IMR-90 (cell line): ENCODE results near the gene MIER1. TPM values are rescaled to one million over a fixed set of nuclear protein-coding genes. Genes with fewer than 3 reads are reported as not detected.

Source experiments
- ATAC-seq: fragments of 200-7000 bp; cut with Tn5 transposase; 2 replicates; pipeline ENCODE4 v1.9.1; 2020; ENCODE audit warnings: low read depth, mild to moderate bottlenecking, moderate library complexity
- BruUV-seq: library from RNA; stranded (reverse); fragments of 400-500 nt; replicated peaks from 2 replicates; lab custom pipeline; 2021; lab: Mats Ljungman, UMichigan
- CTCF ChIA-PET: fragments of 300-600 bp; formaldehyde crosslinking; extraction: SDS; loops from one replicate; lab custom pipeline; 2021; ENCODE audit warnings: antibody characterized with exemption; lab: Yijun Ruan, JAX
- POLR2A ChIA-PET: fragments of 300-600 bp; sonication (Branson Sonifier 250); formaldehyde crosslinking; loops from one replicate; lab custom pipeline; 2022; ENCODE audit warnings: antibody characterized with exemption; ENCODE audit not compliant: unreplicated experiment; lab: Charles Lee
- DNase-seq: peaks from one replicate; pipeline ENCODE4 v3.0.0; 2013
- H2AFZ ChIP-seq: replicated peaks from 2 replicates; pipeline ENCODE3; 2013; ENCODE audit warnings: low read length, mild to moderate bottlenecking; ENCODE audit not compliant: poor library complexity
- H2AK5ac ChIP-seq: 2 replicates; pipeline ENCODE4 v1.6.1; 2013; ENCODE audit warnings: low read depth, low read length, inconsistent platforms
- H2AK9ac ChIP-seq: replicated peaks from 2 replicates; pipeline ENCODE3; 2013; ENCODE audit warnings: mild to moderate bottlenecking, low read depth, low read length, moderate library complexity; ENCODE audit not compliant: poor library complexity
- H2BK120ac ChIP-seq: 2 replicates; pipeline ENCODE4 v1.6.1; 2013; ENCODE audit warnings: low read depth, low read length, inconsistent platforms
- H2BK15ac ChIP-seq: 3 replicates; pipeline ENCODE4 v1.6.1; 2013; ENCODE audit warnings: low read depth, low read length, inconsistent platforms
- H2BK20ac ChIP-seq: 2 replicates; pipeline ENCODE4 v1.6.1; 2013; ENCODE audit warnings: low read depth, mild to moderate bottlenecking, inconsistent platforms, low read length, moderate library complexity
- H2BK5ac ChIP-seq: 2 replicates; pipeline ENCODE4 v1.6.1; 2013; ENCODE audit warnings: mild to moderate bottlenecking, low read depth, low read length, inconsistent platforms; ENCODE audit not compliant: poor library complexity, severe bottlenecking
- H3K14ac ChIP-seq: replicated peaks from 2 replicates; pipeline ENCODE4 v1.6.1; 2013; ENCODE audit warnings: low read depth, low read length, inconsistent platforms
- H3K18ac ChIP-seq: 2 replicates; pipeline ENCODE4 v1.6.1; 2013; ENCODE audit warnings: low read depth, low read length, control low read depth
- H3K23ac ChIP-seq: 2 replicates; pipeline ENCODE4 v1.6.1; 2013; ENCODE audit warnings: low read depth, low read length, inconsistent platforms
- H3K27ac ChIP-seq: 2 replicates; pipeline ENCODE4 v1.5.1; 2013; ENCODE audit warnings: mild to moderate bottlenecking, control low read depth, low read length; ENCODE audit not compliant: insufficient read depth
- H3K27me3 ChIP-seq: 2 replicates; pipeline ENCODE4 v1.6.1; 2013; ENCODE audit warnings: low read length; ENCODE audit not compliant: control insufficient read depth, insufficient read depth
- H3K36me3 ChIP-seq: 2 replicates; pipeline ENCODE4 v1.6.1; 2013; ENCODE audit warnings: low read length, mixed read lengths; ENCODE audit not compliant: control insufficient read depth, insufficient read depth
- H3K4ac ChIP-seq: 2 replicates; pipeline ENCODE4 v1.6.1; 2013; ENCODE audit warnings: low read depth, low read length, inconsistent platforms
- H3K4me1 ChIP-seq: 2 replicates; pipeline ENCODE4 v1.6.1; 2013; ENCODE audit warnings: low read length, mixed read lengths; ENCODE audit not compliant: control insufficient read depth, insufficient read depth
- H3K4me2 ChIP-seq: 2 replicates; pipeline ENCODE4 v1.6.1; 2013; ENCODE audit warnings: low read depth, mild to moderate bottlenecking, control low read depth, low read length, moderate library complexity
- H3K4me3 ChIP-seq: 2 replicates; pipeline ENCODE4 v1.5.1; 2013; ENCODE audit warnings: low read depth, mild to moderate bottlenecking, control low read depth, low read length, moderate library complexity; ENCODE audit not compliant: insufficient read depth
- H3K56ac ChIP-seq: 2 replicates; pipeline ENCODE4 v1.6.1; 2013; ENCODE audit warnings: low read length, inconsistent platforms; ENCODE audit not compliant: insufficient read depth; ENCODE audit errors: extremely low read depth
- H3K79me1 ChIP-seq, 2 experiments: 2 replicates each; pipeline ENCODE4 v1.6.1; 2013; ENCODE audit warnings: low read length in 2 of 2, inconsistent platforms in 1 of 2, low read depth in 1 of 2
- H3K9ac ChIP-seq: 2 replicates; pipeline ENCODE4 v1.6.1; 2013; ENCODE audit warnings: low read depth, low read length, control low read depth
- H3K9me1 ChIP-seq: 2 replicates; pipeline ENCODE4 v1.6.1; 2013; ENCODE audit warnings: low read length, inconsistent platforms; ENCODE audit not compliant: insufficient read depth
- H3K9me3 ChIP-seq: 2 replicates; pipeline ENCODE4 v1.6.1; 2013; ENCODE audit warnings: low read length; ENCODE audit not compliant: control insufficient read depth, insufficient read depth
- H4K20me1 ChIP-seq: 2 replicates; pipeline ENCODE4 v1.6.1; 2013; ENCODE audit warnings: low read length, inconsistent platforms; ENCODE audit not compliant: insufficient read depth
- H4K5ac ChIP-seq: 2 replicates; pipeline ENCODE4 v1.6.1; 2013; ENCODE audit warnings: mild to moderate bottlenecking, low read depth, low read length, control low read depth
- H4K8ac ChIP-seq, 2 experiments: 2 replicates each; pipeline ENCODE4 v1.6.1; 2013; ENCODE audit warnings: low read depth in 2 of 2, low read length in 2 of 2, control low read depth in 1 of 2, inconsistent platforms in 1 of 2
- H4K91ac ChIP-seq: 2 replicates; pipeline ENCODE4 v1.6.1; 2013; ENCODE audit warnings: low read depth, low read length, inconsistent platforms; ENCODE audit not compliant: insufficient read depth
- BHLHE40 ChIP-seq: fragments of 150-350 bp; IDR thresholded peaks from 2 replicates; pipeline ENCODE4 v1.6.1; 2016; ENCODE audit warnings: mild to moderate bottlenecking, low read depth, low read length
- CEBPB ChIP-seq: IDR thresholded peaks from 2 replicates; pipeline ENCODE4 v1.6.1; 2012; ENCODE audit warnings: low read depth, low read length, improper control_type of control experiment
- FOS ChIP-seq: fragments of 150-350 bp; IDR thresholded peaks from 2 replicates; pipeline ENCODE4 v1.6.1; 2016; ENCODE audit warnings: low read depth, low read length
- MAZ ChIP-seq: IDR thresholded peaks from 2 replicates; pipeline ENCODE4 v1.6.1; 2012; ENCODE audit warnings: low read depth, mild to moderate bottlenecking, low read length, improper control_type of control experiment, moderate library complexity, borderline replicate concordance
- MXI1 ChIP-seq: IDR thresholded peaks from 2 replicates; pipeline ENCODE4 v1.6.1; 2012; ENCODE audit warnings: low read depth, mild to moderate bottlenecking, low read length, moderate library complexity, borderline replicate concordance
- POLR2A ChIP-seq: IDR thresholded peaks from 2 replicates; pipeline ENCODE4 v1.6.1; 2012; ENCODE audit warnings: mild to moderate bottlenecking, low read depth, low read length
- RAD21 ChIP-seq: IDR thresholded peaks from 2 replicates; pipeline ENCODE4 v1.6.1; 2012; ENCODE audit warnings: low read length, improper control_type of control experiment
- RCOR1 ChIP-seq: IDR thresholded peaks from 2 replicates; pipeline ENCODE4 v1.6.1; 2012; ENCODE audit warnings: mild to moderate bottlenecking, low read length, improper control_type of control experiment; ENCODE audit not compliant: insufficient replicate concordance
- WGBS, 2 experiments: methylation state at CpG; one replicate each; pipeline versions ENCODE4 v1.1.5 to v1.1.7; 2013; ENCODE audit warnings: missing lambda C conversion rate in 2 of 2; ENCODE audit not compliant: insufficient read length in 1 of 2; ENCODE audit errors: extremely low coverage in 2 of 2; 5-methylcytosine and 5-hydroxymethylcytosine counted together
- dilution Hi-C: fragments of 300-500 bp; cut with HindIII; formaldehyde crosslinking; loops from one replicate; pipeline ENCODE4 v1.14.3; 2018; ENCODE audit warnings: low sequenced_read_pairs; ENCODE audit not compliant: unreplicated experiment
- in situ Hi-C: fragments of 300-500 bp; cut with MboI; formaldehyde crosslinking; loops from 3 replicates; pipeline ENCODE4 v1.14.3; 2019; ENCODE audit warnings: low sequenced_read_pairs, inconsistent platforms, mixed read lengths
- intact Hi-C: fragments of 100-400 bp; cut with micrococcal nuclease; formaldehyde crosslinking; loops from 2 replicates; pipeline ENCODE4 v1.10.0; 2022
- polyA plus RNA-seq, 3 experiments: library from polyadenylated mRNA; depleted of rRNA; stranded (reverse); fragments of >200 nt; gene quantifications; 2 replicates each; pipeline ENCODE4 v1.2.3, GENCODE V29; 2012; ENCODE audit warnings: low replicate concordance in 1 of 3
- total RNA-seq: library from RNA; depleted of rRNA; stranded (reverse); fragments of >200 nt; gene quantifications from 2 replicates; pipeline ENCODE4 v1.2.3, GENCODE V29; 2012

Gene MIER1
- total and polyA plus RNA-seq, 2 of the 4 experiments (the other 2 are of a cell fraction): 5.0 to 11.5 TPM

GRCh38 chr1:67005068-67005467 is 80.3 kb downstream of the MIER1 start:
- no peaks in the 10 kb centered on the region for H4K20me1 ChIP-seq
- 0 out of 2 replicates have a peak, but pooled peaks cover 1% of the 10 kb centered on the region for H3K9me3 ChIP-seq
- no peak overlapping the region for H4K91ac ChIP-seq
- intact Hi-C loops: no loop called here
- no peak overlapping the region for H3K4ac ChIP-seq
- no peak overlapping the region for H2BK15ac ChIP-seq
- no peak overlapping the region for H3K4me3 ChIP-seq
- H3K36me3 ChIP-seq: peaks cover 21% of the 10 kb centered on the region
- no peak overlapping the region for H3K9ac ChIP-seq
- no peak overlapping the region for H2AFZ ChIP-seq
- H3K27ac ChIP-seq: no peak overlapping the region
- no peak overlapping the region for H4K8ac ChIP-seq
- no peaks in the 10 kb centered on the region for H3K27me3 ChIP-seq
- POLR2A ChIA-PET: no interaction called here
- H3K14ac ChIP-seq: no peak overlapping the region
- H3K18ac ChIP-seq: no peak overlapping the region
- no peak for ATAC-seq
- H3K9me1 ChIP-seq: peaks cover 3% of the 10 kb centered on the region; the same call in 1 of the 2 replicates
- DNase-seq: no peak
- H3K56ac ChIP-seq: no peak overlapping the region
- dilution Hi-C loops: no loop called here
- no peak overlapping the region for H2BK120ac ChIP-seq
- H3K23ac ChIP-seq: no peak overlapping the region
- TF ChIP-seq RCOR1: no peak
- TF ChIP-seq CEBPB: no peak
- no peak for TF ChIP-seq MAZ
- TF ChIP-seq RAD21: no peak
- TF ChIP-seq POLR2A: no peak
- TF ChIP-seq BHLHE40: no peak
- TF ChIP-seq MXI1: no peak
- TF ChIP-seq FOS: no peak
- CTCF ChIA-PET: interaction anchor here (1.7 kb wide), 1 partner anchor 145 kb away, joined by 8 read pairs; no protein-coding TSS in a partner anchor
- H3K4me1 ChIP-seq: no peaks in the 10 kb centered on the region
- H2BK5ac ChIP-seq: no peak overlapping the region
- no peak overlapping the region for H3K4me2 ChIP-seq
- peaks cover 16 to 42% of the 10 kb centered on the region in 2 experiments for H3K79me1 ChIP-seq
- in situ Hi-C loops: no loop called here
- no peak overlapping the region for H2AK9ac ChIP-seq
- no TSS peak for BruUV-seq
- no peak overlapping the region for H2AK5ac ChIP-seq
- H2BK20ac ChIP-seq: no peak overlapping the region
- H4K5ac ChIP-seq: no peak overlapping the region
- WGBS, 2 experiments: 100% methylated on average over 4 of the region's 8 CpGs; no CpG with 5 or more reads in 1 of the 2 experiments
